Measurements from ENCODE around the gene SEMA3G.

SEMA3G gene

DNA sequence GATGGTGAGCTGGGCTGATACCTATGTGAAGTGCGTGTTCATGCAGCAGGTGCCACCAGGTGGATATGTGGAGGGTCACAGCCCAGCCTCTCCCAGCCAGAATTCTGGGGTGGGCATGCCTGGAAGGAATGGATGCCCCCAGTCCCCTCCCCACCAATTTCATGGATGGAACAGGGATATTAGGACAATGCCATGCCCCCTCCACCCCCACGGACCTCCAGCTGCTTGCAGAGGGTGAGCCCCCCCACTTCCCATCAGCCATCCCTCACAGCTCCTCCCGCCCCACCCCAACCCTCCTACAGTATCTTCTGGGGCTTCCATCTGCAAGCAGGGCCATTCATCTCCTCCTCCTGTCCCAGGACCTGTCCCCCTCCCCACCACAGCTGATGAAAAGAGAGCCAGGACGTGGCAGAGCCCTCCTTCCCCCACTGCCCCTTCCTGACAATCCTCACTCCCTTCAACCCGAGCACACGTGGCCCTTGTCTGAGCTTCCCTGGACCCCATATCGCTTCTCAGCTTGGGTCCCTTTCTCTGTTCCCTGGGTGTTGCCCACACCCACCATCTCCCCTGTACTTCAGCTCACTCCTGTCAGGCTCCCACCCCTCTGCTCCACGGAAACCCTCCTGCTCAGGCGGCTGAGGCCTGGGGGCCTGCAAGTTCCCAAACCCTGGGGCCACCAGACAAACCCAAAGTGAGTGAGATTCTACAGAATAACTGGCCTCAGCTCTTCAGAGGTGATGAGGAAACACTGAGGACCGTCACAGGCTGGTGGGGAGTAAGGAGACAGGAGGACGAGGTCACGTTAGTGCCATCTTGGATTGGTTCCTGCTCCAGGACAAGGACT lies 2.8 kb upstream of the SEMA3G start:
- no peak for DNase-seq
- no peak overlapping the region for H3K4me3 ChIP-seq (ENCODE audit: control insufficient read depth in 1 of 7, extremely low read depth in 1 of 7, insufficient read depth in 4 of 7, low read depth in 2 of 7, low read length in 6 of 7)
- H3K4me1 ChIP-seq (ENCODE audit: control extremely low read depth in 1 of 4, control insufficient read depth in 4 of 4, insufficient read depth in 4 of 4, low read length in 3 of 4), result peaks cover 0 to 11% (median 6%) of the 10 kb centered on the region in 4 experiments
- H3K36me3 ChIP-seq (ENCODE audit: control insufficient read depth in 4 of 4, insufficient read depth in 4 of 4, low read length in 3 of 4), result no peaks in the 10 kb centered on the region
- no peaks in the 10 kb centered on the region for H3K9me3 ChIP-seq (ENCODE audit: control extremely low read depth in 1 of 5, control insufficient read depth in 4 of 5, insufficient read depth in 2 of 5, low read depth in 1 of 5, low read length in 4 of 5)
- ChIA-PET CTCF (interaction anchor here (1.1 to 15.4 kb wide), 11 partner anchors 9 to 207 kb away, joined by 3 to 477 read pairs (median 7); no protein-coding TSS in a partner anchor), POLR2A (no interaction called here)
- 93% methylated on average over 9 of the region's 12 CpGs for WGBS (ENCODE audit: insufficient coverage)
- H3K27me3 ChIP-seq (replicated peaks in 2 of 5; ENCODE audit: control insufficient read depth in 4 of 5, insufficient read depth in 5 of 5, low read length in 4 of 5), result no peaks in the 10 kb centered on the region
- no peak overlapping the region for H3K27ac ChIP-seq (ENCODE audit: insufficient read depth in 1 of 2, low read depth in 1 of 2, low read length in 2 of 2, poor library complexity in 1 of 2, severe bottlenecking in 2 of 2)

GRCh38 chr3:52446631-52447511 lies 2.0 kb upstream of the SEMA3G start:
- ChIA-PET CTCF (interaction anchor here (0.7 to 15.4 kb wide), 17 partner anchors 8 to 246 kb away, joined by 3 to 477 read pairs (median 4); no protein-coding TSS in a partner anchor), POLR2A (interaction anchor here (0.6 kb wide), 1 partner anchor 14 kb away, joined by 3 read pairs; no protein-coding TSS in a partner anchor)
- 41% methylated on average over 13 of the region's 13 CpGs for WGBS (ENCODE audit: insufficient coverage)
- H3K9me3 ChIP-seq (ENCODE audit: control extremely low read depth in 1 of 5, control insufficient read depth in 4 of 5, insufficient read depth in 2 of 5, low read depth in 1 of 5, low read length in 4 of 5), result no peaks in the 10 kb centered on the region
- no peaks in the 10 kb centered on the region for H3K36me3 ChIP-seq (ENCODE audit: control insufficient read depth in 4 of 4, insufficient read depth in 4 of 4, low read length in 3 of 4)
- peaks cover 0 to 11% (median 6%) of the 10 kb centered on the region in 4 experiments for H3K4me1 ChIP-seq (ENCODE audit: control extremely low read depth in 1 of 4, control insufficient read depth in 4 of 4, insufficient read depth in 4 of 4, low read length in 3 of 4)
- H3K27ac ChIP-seq (ENCODE audit: insufficient read depth in 1 of 2, low read depth in 1 of 2, low read length in 2 of 2, poor library complexity in 1 of 2, severe bottlenecking in 2 of 2), result no peak overlapping the region
- peak; percentile 79 to 89 (median 86) for DNase-seq
- H3K4me3 ChIP-seq (ENCODE audit: control insufficient read depth in 1 of 7, extremely low read depth in 1 of 7, insufficient read depth in 4 of 7, low read depth in 2 of 7, low read length in 6 of 7), result no peak overlapping the region
- no peaks in the 10 kb centered on the region for H3K27me3 ChIP-seq (replicated peaks in 2 of 5; ENCODE audit: control insufficient read depth in 4 of 5, insufficient read depth in 5 of 5, low read length in 4 of 5)

- DNase-seq, result no peak
- Histone ChIP-seq H3K9me3 (ENCODE audit: control extremely low read depth in 1 of 5, control insufficient read depth in 4 of 5, insufficient read depth in 2 of 5, low read depth in 1 of 5, low read length in 4 of 5) (no peaks in the 10 kb centered on the region), H3K4me1 (ENCODE audit: control extremely low read depth in 1 of 4, control insufficient read depth in 4 of 4, insufficient read depth in 4 of 4, low read length in 3 of 4) (peaks cover 0 to 11% (median 6%) of the 10 kb centered on the region in 4 experiments), H3K36me3 (ENCODE audit: control insufficient read depth in 4 of 4, insufficient read depth in 4 of 4, low read length in 3 of 4) (no peaks in the 10 kb centered on the region), H3K27me3 (replicated peaks in 2 of 5; ENCODE audit: control insufficient read depth in 4 of 5, insufficient read depth in 5 of 5, low read length in 4 of 5) (no peaks in the 10 kb centered on the region), H3K4me3 (ENCODE audit: control insufficient read depth in 1 of 7, extremely low read depth in 1 of 7, insufficient read depth in 4 of 7, low read depth in 2 of 7, low read length in 6 of 7) (no peak overlapping the region), H3K27ac (ENCODE audit: insufficient read depth in 1 of 2, low read depth in 1 of 2, low read length in 2 of 2, poor library complexity in 1 of 2, severe bottlenecking in 2 of 2) (no peak overlapping the region)
- POLR2A ChIA-PET, result interaction anchor here (1.1 kb wide), 1 partner anchor 14 kb away, joined by 3 read pairs; no protein-coding TSS in a partner anchor
- CTCF ChIA-PET, result interaction anchor here (0.7 to 15.4 kb wide), 17 partner anchors 12 to 245 kb away, joined by 3 to 477 read pairs (median 4); no protein-coding TSS in a partner anchor
- WGBS (ENCODE audit: insufficient coverage), result 100% methylated on average over 1 of the region's 4 CpGs
These were observed 1.1 kb upstream of the SEMA3G start for GRCh38 chr3:52446042-52446441.

DNA sequence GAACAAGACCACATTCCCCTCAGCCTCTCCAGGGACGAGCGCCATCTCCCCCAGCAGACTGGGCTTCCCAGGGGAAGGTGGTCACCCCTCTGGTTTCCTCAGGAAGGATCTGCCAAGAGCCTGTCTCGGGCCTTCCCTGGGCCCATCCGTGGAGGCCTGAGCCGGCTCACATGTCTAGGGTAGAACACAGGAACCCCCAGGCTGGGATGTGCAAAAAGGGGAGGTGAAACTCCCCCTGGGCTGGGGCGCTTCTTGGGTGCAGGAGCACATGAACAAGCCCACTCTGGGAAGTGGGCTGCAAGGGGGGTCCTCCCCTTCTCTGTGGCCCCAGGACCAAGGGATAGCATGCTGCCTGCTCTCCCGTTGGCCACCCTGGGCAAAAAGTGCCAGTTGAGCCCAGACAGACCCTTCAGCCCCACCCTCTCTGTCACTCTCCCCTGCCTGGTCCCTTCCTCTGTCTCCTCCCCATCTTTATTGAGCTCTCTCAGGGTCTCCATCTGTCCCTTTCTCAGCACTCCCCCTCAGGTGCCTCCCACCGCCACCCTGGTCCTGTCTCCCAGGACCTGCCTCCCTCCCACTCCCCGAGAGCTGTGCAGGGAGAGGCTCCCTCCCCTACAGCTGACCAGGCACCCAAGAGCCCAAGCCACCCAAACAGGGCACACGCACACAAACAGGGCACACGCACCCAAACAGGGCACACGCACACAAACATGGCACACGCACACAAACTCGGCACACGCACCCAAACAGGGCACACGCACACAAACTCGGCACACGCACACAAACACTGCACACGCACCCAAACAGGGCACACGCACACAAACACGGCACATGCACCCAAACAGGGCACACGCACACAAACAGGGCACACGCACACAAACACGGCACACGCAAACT lies 864 bp downstream of the SEMA3G start:
- CTCF ChIA-PET, result interaction anchor here (0.9 to 15.4 kb wide), 3 partner anchors 9 to 58 kb away, joined by 3 to 477 read pairs (median 5); no protein-coding TSS in a partner anchor
- 93% methylated on average over 17 of the region's 25 CpGs for WGBS (ENCODE audit: insufficient coverage)
- DNase-seq, result no peak
- Histone ChIP-seq H3K4me1 (ENCODE audit: control extremely low read depth in 1 of 4, control insufficient read depth in 4 of 4, insufficient read depth in 4 of 4, low read length in 3 of 4) (peaks cover 0 to 11% (median 6%) of the 10 kb centered on the region in 4 experiments), H3K9me3 (ENCODE audit: control extremely low read depth in 1 of 5, control insufficient read depth in 4 of 5, insufficient read depth in 2 of 5, low read depth in 1 of 5, low read length in 4 of 5) (no peaks in the 10 kb centered on the region), H3K27me3 (replicated peaks in 2 of 5; ENCODE audit: control insufficient read depth in 4 of 5, insufficient read depth in 5 of 5, low read length in 4 of 5) (no peaks in the 10 kb centered on the region), H3K4me3 (ENCODE audit: control insufficient read depth in 1 of 7, extremely low read depth in 1 of 7, insufficient read depth in 4 of 7, low read depth in 2 of 7, low read length in 6 of 7) (no peak overlapping the region), H3K36me3 (ENCODE audit: control insufficient read depth in 4 of 4, insufficient read depth in 4 of 4, low read length in 3 of 4) (no peaks in the 10 kb centered on the region), H3K27ac (ENCODE audit: insufficient read depth in 1 of 2, low read depth in 1 of 2, low read length in 2 of 2, poor library complexity in 1 of 2, severe bottlenecking in 2 of 2) (no peak overlapping the region)
- POLR2A ChIA-PET, result no interaction called here

DNA sequence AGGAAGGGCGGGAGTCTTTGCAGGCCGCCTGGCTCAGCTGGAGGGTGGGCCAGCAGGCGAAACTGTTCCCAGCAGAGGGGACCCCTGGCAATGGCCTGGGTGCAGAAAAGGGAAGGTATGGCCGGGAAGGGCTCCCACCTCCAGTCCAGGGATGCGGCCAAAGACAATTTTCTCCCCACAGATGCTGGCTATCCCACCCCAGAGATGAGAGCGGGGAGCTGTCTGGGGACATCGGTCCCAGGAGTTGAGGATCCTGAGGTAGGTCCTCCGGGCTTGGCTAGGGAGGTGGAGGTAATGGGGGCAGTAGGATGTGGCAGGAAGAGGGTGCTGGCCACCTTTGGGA lies 1.7 kb downstream of the SEMA3G start:
- WGBS (ENCODE audit: insufficient coverage), result 100% methylated on average over 4 of the region's 8 CpGs
- Histone ChIP-seq H3K4me3 (ENCODE audit: control insufficient read depth in 1 of 7, extremely low read depth in 1 of 7, insufficient read depth in 4 of 7, low read depth in 2 of 7, low read length in 6 of 7) (no peak overlapping the region), H3K27me3 (replicated peaks in 2 of 5; ENCODE audit: control insufficient read depth in 4 of 5, insufficient read depth in 5 of 5, low read length in 4 of 5) (no peaks in the 10 kb centered on the region), H3K27ac (ENCODE audit: insufficient read depth in 1 of 2, low read depth in 1 of 2, low read length in 2 of 2, poor library complexity in 1 of 2, severe bottlenecking in 2 of 2) (no peak overlapping the region), H3K9me3 (ENCODE audit: control extremely low read depth in 1 of 5, control insufficient read depth in 4 of 5, insufficient read depth in 2 of 5, low read depth in 1 of 5, low read length in 4 of 5) (no peaks in the 10 kb centered on the region), H3K36me3 (ENCODE audit: control insufficient read depth in 4 of 4, insufficient read depth in 4 of 4, low read length in 3 of 4) (no peaks in the 10 kb centered on the region), H3K4me1 (ENCODE audit: control extremely low read depth in 1 of 4, control insufficient read depth in 4 of 4, insufficient read depth in 4 of 4, low read length in 3 of 4) (peaks cover 0 to 11% (median 6%) of the 10 kb centered on the region in 4 experiments)
- ChIA-PET CTCF (interaction anchor here (0.9 to 15.4 kb wide), 2 partner anchors 9 to 19 kb away, joined by 3 to 477 read pairs; no protein-coding TSS in a partner anchor), POLR2A (no interaction called here)
- no peak for DNase-seq

DNA sequence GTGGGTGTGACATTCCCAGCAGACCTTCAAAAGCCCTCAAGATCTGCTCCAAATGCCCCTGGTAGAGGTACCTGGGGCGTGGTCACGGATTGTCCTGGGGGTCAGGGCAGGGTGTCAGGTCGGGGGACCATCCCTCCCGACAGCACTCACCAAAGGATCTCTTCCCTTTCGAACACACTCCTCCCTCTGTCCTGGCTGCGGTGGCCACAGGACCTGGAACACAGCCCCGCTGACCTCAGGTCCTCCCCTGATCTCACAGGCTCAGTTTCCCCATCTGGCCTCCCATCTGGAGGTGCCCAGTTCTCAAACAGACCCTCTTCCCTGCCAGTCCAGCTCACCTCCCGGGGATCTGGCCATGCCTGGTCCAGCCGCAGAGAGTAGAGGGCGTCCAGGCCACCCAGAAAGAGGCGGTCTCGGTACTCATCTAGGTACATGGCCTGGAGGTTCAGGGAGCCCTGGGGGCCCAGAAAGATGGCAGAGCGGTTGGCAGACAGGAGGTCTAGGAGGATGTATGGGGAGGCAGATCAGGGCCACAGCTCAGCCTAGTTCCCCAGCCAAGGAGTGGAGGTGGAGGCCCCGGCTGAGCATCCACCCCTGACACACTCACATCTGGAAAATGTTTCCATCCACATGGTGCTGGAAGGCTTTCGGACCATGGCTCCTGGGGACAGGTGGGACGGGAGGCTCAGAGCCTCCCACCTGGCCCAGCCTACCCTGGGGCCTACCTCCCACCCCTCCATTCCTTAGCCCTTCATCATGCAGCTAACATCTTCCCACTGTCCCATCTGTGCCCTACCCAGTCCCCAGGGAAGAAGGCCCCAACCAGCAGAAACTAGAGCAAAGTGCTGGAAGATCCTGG lies 2.3 kb downstream of the SEMA3G start:
- Histone ChIP-seq H3K4me3 (ENCODE audit: control insufficient read depth in 1 of 7, extremely low read depth in 1 of 7, insufficient read depth in 4 of 7, low read depth in 2 of 7, low read length in 6 of 7) (no peak overlapping the region), H3K36me3 (ENCODE audit: control insufficient read depth in 4 of 4, insufficient read depth in 4 of 4, low read length in 3 of 4) (no peaks in the 10 kb centered on the region), H3K9me3 (ENCODE audit: control extremely low read depth in 1 of 5, control insufficient read depth in 4 of 5, insufficient read depth in 2 of 5, low read depth in 1 of 5, low read length in 4 of 5) (no peaks in the 10 kb centered on the region), H3K27ac (ENCODE audit: insufficient read depth in 1 of 2, low read depth in 1 of 2, low read length in 2 of 2, poor library complexity in 1 of 2, severe bottlenecking in 2 of 2) (no peak overlapping the region), H3K4me1 (ENCODE audit: control extremely low read depth in 1 of 4, control insufficient read depth in 4 of 4, insufficient read depth in 4 of 4, low read length in 3 of 4) (peaks cover 0 to 11% (median 6%) of the 10 kb centered on the region in 4 experiments), H3K27me3 (replicated peaks in 2 of 5; ENCODE audit: control insufficient read depth in 4 of 5, insufficient read depth in 5 of 5, low read length in 4 of 5) (no peaks in the 10 kb centered on the region)
- CTCF ChIA-PET, result interaction anchor here (15.4 kb wide), 1 partner anchor 18 kb away, joined by 477 read pairs; no protein-coding TSS in a partner anchor
- POLR2A ChIA-PET, result no interaction called here
- no peak for DNase-seq
- 96% methylated on average over 16 of the region's 16 CpGs for WGBS (ENCODE audit: insufficient coverage)
